ENCODE results near the gene MAP4K3. TPM values are rescaled to one million over a fixed set of nuclear protein-coding genes. Genes with fewer than 3 reads are reported as not detected.

Gene MAP4K3
- total and polyA plus RNA-seq, 5 donors = 18.7 to 50.0 (median 39.5) TPM

- Histone ChIP-seq H3K9me3 (ENCODE audit: control insufficient read depth, low read length) (no peaks in the 10 kb centered on the region), H3K27me3 (ENCODE audit: control insufficient read depth, insufficient read depth) (no peaks in the 10 kb centered on the region), H3K4me1 (ENCODE audit: control insufficient read depth, insufficient read depth, low read length) (no peaks in the 10 kb centered on the region), H3K4me3 (ENCODE audit: low read length) (no peak overlapping the region), H3K27ac (ENCODE audit: low read length) (no peak overlapping the region)
- whole genome bisulfite sequencing = 82% methylated on average over 6 of the region's 6 CpGs
- no peak for ATAC-seq
- intact Hi-C loops (cut with DNase I) = no loop called here
- no peak for DNase-seq
Measured at GRCh38 chr2:39301352-39301751, 135.7 kb downstream of the MAP4K3 start.

GRCh38 chr2:39300044-39300978 is 136.8 kb downstream of the MAP4K3 start:
- Histone ChIP-seq H3K4me3 (ENCODE audit: low read length) (no peak overlapping the region), H3K9me3 (ENCODE audit: control insufficient read depth, low read length) (no peaks in the 10 kb centered on the region), H3K27ac (ENCODE audit: low read length) (no peak overlapping the region), H3K4me1 (ENCODE audit: control insufficient read depth, insufficient read depth, low read length) (no peaks in the 10 kb centered on the region), H3K27me3 (ENCODE audit: control insufficient read depth, insufficient read depth) (no peaks in the 10 kb centered on the region)
- 76% methylated on average over 8 of the region's 8 CpGs for WGBS
- intact Hi-C loops (cut with DNase I) = no loop called here
- no peak for DNase-seq
- no peak for ATAC-seq

- intact Hi-C loops (cut with DNase I) = no loop called here
- H3K4me1 ChIP-seq (ENCODE audit: control insufficient read depth, insufficient read depth, low read length) = no peaks in the 10 kb centered on the region
- 95% methylated on average over 6 of the region's 6 CpGs for WGBS
- no peak overlapping the region for H3K4me3 ChIP-seq (ENCODE audit: low read length)
- no peak for ATAC-seq
- H3K27ac ChIP-seq (ENCODE audit: low read length) = no peak overlapping the region
- H3K27me3 ChIP-seq (ENCODE audit: control insufficient read depth, insufficient read depth) = no peaks in the 10 kb centered on the region
- no peaks in the 10 kb centered on the region for H3K9me3 ChIP-seq (ENCODE audit: control insufficient read depth, low read length)
- DNase-seq = no peak
Measured at GRCh38 chr2:39290433-39290832, 146.7 kb downstream of the MAP4K3 start.

GRCh38 chr2:39289609-39290008 is 147.5 kb downstream of the MAP4K3 start:
- H3K4me3 ChIP-seq (ENCODE audit: low read length) = no peak overlapping the region
- intact Hi-C loops (cut with DNase I) = no loop called here
- ATAC-seq (no peak), DNase-seq (no peak)
- H3K9me3 ChIP-seq (ENCODE audit: control insufficient read depth, low read length) = no peaks in the 10 kb centered on the region
- H3K4me1 ChIP-seq (ENCODE audit: control insufficient read depth, insufficient read depth, low read length) = no peaks in the 10 kb centered on the region
- H3K27me3 ChIP-seq (ENCODE audit: control insufficient read depth, insufficient read depth) = no peaks in the 10 kb centered on the region
- H3K27ac ChIP-seq (ENCODE audit: low read length) = no peak overlapping the region

GRCh38 chr2:39283561-39283960 is 153.5 kb downstream of the MAP4K3 start:
- no peak overlapping the region for H3K4me3 ChIP-seq (ENCODE audit: low read length)
- 80% methylated on average over 1 of the region's 1 CpG for WGBS
- ATAC-seq (no peak), DNase-seq (no peak)
- no peaks in the 10 kb centered on the region for H3K27me3 ChIP-seq (ENCODE audit: control insufficient read depth, insufficient read depth)
- no peaks in the 10 kb centered on the region for H3K9me3 ChIP-seq (ENCODE audit: control insufficient read depth, low read length)
- intact Hi-C loops (cut with DNase I) = no loop called here
- no peak overlapping the region for H3K27ac ChIP-seq (ENCODE audit: low read length)
- no peaks in the 10 kb centered on the region for H3K4me1 ChIP-seq (ENCODE audit: control insufficient read depth, insufficient read depth, low read length)

- DNase-seq (no peak), ATAC-seq (no peak)
- Histone ChIP-seq H3K4me1 (ENCODE audit: control insufficient read depth, insufficient read depth, low read length) (no peaks in the 10 kb centered on the region), H3K27me3 (ENCODE audit: control insufficient read depth, insufficient read depth) (no peaks in the 10 kb centered on the region), H3K4me3 (ENCODE audit: low read length) (no peak overlapping the region), H3K27ac (ENCODE audit: low read length) (no peak overlapping the region), H3K9me3 (ENCODE audit: control insufficient read depth, low read length) (no peaks in the 10 kb centered on the region)
- intact Hi-C loops (cut with DNase I) = no loop called here
- WGBS = 94% methylated on average over 3 of the region's 3 CpGs
Measured at GRCh38 chr2:39281391-39281790, 155.7 kb downstream of the MAP4K3 start.

- intact Hi-C loops (cut with DNase I) = no loop called here
- no peak for ATAC-seq
Measured at GRCh38 chr2:39275016-39275415, 162.1 kb downstream of the MAP4K3 start.

GRCh38 chr2:39269941-39270340 is 167.1 kb downstream of the MAP4K3 start:
- Histone ChIP-seq H3K9me3 (ENCODE audit: control insufficient read depth, low read length) (no peaks in the 10 kb centered on the region), H3K4me3 (ENCODE audit: low read length) (no peak overlapping the region), H3K27me3 (ENCODE audit: control insufficient read depth, insufficient read depth) (no peaks in the 10 kb centered on the region), H3K4me1 (ENCODE audit: control insufficient read depth, insufficient read depth, low read length) (no peaks in the 10 kb centered on the region), H3K27ac (ENCODE audit: low read length) (no peak overlapping the region)
- no peak for ATAC-seq
- DNase-seq = no peak
- intact Hi-C loops (cut with DNase I) = no loop called here
- WGBS = 81% methylated on average over 3 of the region's 3 CpGs

More at GRCh38 chr2:39275016-39275415, 162.1 kb downstream of the MAP4K3 start:
- 88% methylated on average over 1 of the region's 1 CpG for WGBS
- Histone ChIP-seq H3K27me3 (ENCODE audit: control insufficient read depth, insufficient read depth) (no peaks in the 10 kb centered on the region), H3K4me1 (ENCODE audit: control insufficient read depth, insufficient read depth, low read length) (no peaks in the 10 kb centered on the region), H3K27ac (ENCODE audit: low read length) (no peak overlapping the region), H3K9me3 (ENCODE audit: control insufficient read depth, low read length) (no peaks in the 10 kb centered on the region), H3K4me3 (ENCODE audit: low read length) (no peak overlapping the region)
- DNase-seq = no peak

- Histone ChIP-seq H3K4me1 (ENCODE audit: control insufficient read depth, insufficient read depth, low read length) (no peaks in the 10 kb centered on the region), H3K9me3 (ENCODE audit: control insufficient read depth, low read length) (no peaks in the 10 kb centered on the region), H3K4me3 (ENCODE audit: low read length) (no peak overlapping the region), H3K27me3 (ENCODE audit: control insufficient read depth, insufficient read depth) (no peaks in the 10 kb centered on the region), H3K27ac (ENCODE audit: low read length) (no peak overlapping the region)
- intact Hi-C loops (cut with DNase I) = no loop called here
- ATAC-seq (no peak), DNase-seq (no peak)
- 89% methylated on average over 3 of the region's 3 CpGs for WGBS
Measured at GRCh38 chr2:39266916-39267434, 170.1 kb downstream of the MAP4K3 start.

GRCh38 chr2:39266139-39266805 is 170.8 kb downstream of the MAP4K3 start:
- ATAC-seq (no peak), DNase-seq (no peak)
- Histone ChIP-seq H3K4me3 (ENCODE audit: low read length) (no peak overlapping the region), H3K27me3 (ENCODE audit: control insufficient read depth, insufficient read depth) (no peaks in the 10 kb centered on the region), H3K27ac (ENCODE audit: low read length) (no peak overlapping the region), H3K9me3 (ENCODE audit: control insufficient read depth, low read length) (no peaks in the 10 kb centered on the region), H3K4me1 (ENCODE audit: control insufficient read depth, insufficient read depth, low read length) (no peaks in the 10 kb centered on the region)
- intact Hi-C loops (cut with DNase I) = no loop called here
- 80% methylated on average over 3 of the region's 3 CpGs for WGBS

GRCh38 chr2:39265315-39265714 is 171.8 kb downstream of the MAP4K3 start:
- Histone ChIP-seq H3K9me3 (ENCODE audit: control insufficient read depth, low read length) (no peaks in the 10 kb centered on the region), H3K4me3 (ENCODE audit: low read length) (no peak overlapping the region), H3K4me1 (ENCODE audit: control insufficient read depth, insufficient read depth, low read length) (no peaks in the 10 kb centered on the region), H3K27ac (ENCODE audit: low read length) (no peak overlapping the region), H3K27me3 (ENCODE audit: control insufficient read depth, insufficient read depth) (no peaks in the 10 kb centered on the region)
- intact Hi-C loops (cut with DNase I) = no loop called here
- ATAC-seq (no peak), DNase-seq (no peak)
- WGBS = 90% methylated on average over 2 of the region's 2 CpGs

All from right cardiac atrium (tissue), 5 donors.